GM12872 (cell line): Measurements from ENCODE around the gene XPO5.

Source experiments
- CTCF ChIP-seq: IDR thresholded peaks from 3 replicates; pipeline ENCODE4 v1.5.1; 2011; ENCODE audit warnings: low read depth, mild to moderate bottlenecking, low read length, moderate library complexity; ENCODE audit not compliant: insufficient read depth

Gene XPO5

GRCh38 chr6:43492673-43493072 is 83.2 kb downstream of the XPO5 start:
- TF ChIP-seq CTCF = no peak

GRCh38 chr6:43491750-43492661 is 83.8 kb downstream of the XPO5 start:
- TF ChIP-seq CTCF = no peak

GRCh38 chr6:43490523-43490939 is 85.3 kb downstream of the XPO5 start:
- TF ChIP-seq CTCF = no peak

- TF ChIP-seq CTCF = no peak
Measured at GRCh38 chr6:43489277-43490072, 86.4 kb downstream of the XPO5 start.

GRCh38 chr6:43488667-43489276 is 87.1 kb downstream of the XPO5 start:
- no peak for TF ChIP-seq CTCF

- no peak for TF ChIP-seq CTCF
Measured at GRCh38 chr6:43481591-43482236, 94.1 kb downstream of the XPO5 start.
